ENCODE measurements around the gene SLC7A7. TPM values are rescaled to one million over a fixed set of nuclear protein-coding genes. Genes with fewer than 3 reads are reported as not detected.

Gene SLC7A7
- total and polyA plus RNA-seq, 2 of the 13 experiments (the other 11 are each of a cell fraction or from before 2014, with no cell fraction given): 0.13 to 0.63 TPM

DNA sequence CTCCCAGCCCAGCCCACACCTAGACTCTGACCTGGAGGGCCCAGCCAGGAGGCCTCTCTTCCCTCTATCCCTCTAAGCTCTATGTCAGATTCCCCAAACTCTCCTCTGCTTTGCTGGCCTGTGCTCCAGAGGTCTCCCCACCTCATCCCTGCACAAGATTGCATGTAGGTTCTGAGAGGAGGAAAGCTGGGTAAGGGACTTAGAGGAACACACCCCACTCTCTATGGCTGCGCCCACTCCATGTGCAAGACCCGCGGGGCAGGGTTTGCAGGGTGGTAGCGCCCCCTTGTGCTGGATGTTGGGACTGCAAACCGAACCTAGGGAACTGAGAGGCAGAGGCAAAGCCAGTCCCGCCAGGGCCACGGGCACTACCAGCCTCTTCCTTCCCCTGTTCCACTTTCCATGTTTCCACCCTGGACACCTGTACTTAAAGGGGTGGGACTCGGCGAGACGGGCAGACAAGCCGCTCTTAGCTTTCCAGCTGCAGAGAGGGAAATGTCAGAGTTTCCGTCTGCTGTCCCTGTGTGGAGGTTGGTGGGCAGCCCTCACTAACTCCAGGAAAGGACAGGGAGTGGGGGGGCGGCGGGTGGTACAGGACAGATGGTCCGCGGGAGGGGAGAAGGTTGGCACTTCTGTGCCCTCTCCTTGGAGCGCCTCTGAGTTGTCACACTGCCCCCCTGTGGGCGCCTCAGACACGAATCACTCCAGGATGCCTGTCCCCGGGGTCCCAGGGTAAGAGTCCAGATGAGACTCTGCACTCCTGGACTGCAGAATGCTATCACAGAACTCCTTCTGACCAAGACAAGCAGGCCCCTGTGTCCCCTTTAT, 37.9 kb upstream of the SLC7A7 start (continued):
- TF ChIP-seq IRX3 (CRISPR knock-in tag; IDR thresholded peaks at IDR 0.05; ENCODE audit: borderline replicate concordance, low read depth) (no peak; the same call in 1 of the 2 replicates), ZNF235 (CRISPR knock-in tag; IDR thresholded peaks at IDR 0.05; ENCODE audit: borderline replicate concordance) (peak; percentile 58; the same call in 1 of the 2 replicates), POLR2G (IDR thresholded peaks at IDR 0.05; ENCODE audit: low read depth, low read length) (no peak), ZNF160 (CRISPR knock-in tag; IDR thresholded peaks at IDR 0.05) (peak; percentile 79; the same call in 1 of the 2 replicates), ZIK1 (CRISPR knock-in tag; IDR thresholded peaks at IDR 0.05; ENCODE audit: borderline replicate concordance, low read depth) (peak; percentile 92; the same call in 1 of the 2 replicates), ETV6 (CRISPR knock-in tag; conservative IDR thresholded peaks at IDR 0.05) (peak; percentile 75), PAWR (CRISPR knock-in tag; IDR thresholded peaks at IDR 0.05; ENCODE audit: borderline replicate concordance) (no peak), TCF7L2 (IDR thresholded peaks at IDR 0.05; ENCODE audit: low read depth, low read length) (no peak), TEAD2 (CRISPR knock-in tag; IDR thresholded peaks at IDR 0.05) (no peak), ZBTB14 (CRISPR knock-in tag; IDR thresholded peaks at IDR 0.05) (no peak), ZNF207 (IDR thresholded peaks at IDR 0.05; ENCODE audit: borderline replicate concordance) (no peak), PAXIP1 (CRISPR knock-in tag; conservative IDR thresholded peaks at IDR 0.05) (peak; percentile 75), DMTF1 (CRISPR knock-in tag; IDR thresholded peaks at IDR 0.05) (no peak), GMEB1 (CRISPR knock-in tag; IDR thresholded peaks at IDR 0.05; ENCODE audit: borderline replicate concordance) (peak; percentile 51; the same call in 1 of the 2 replicates)
- TF ChIP-seq, protein P1, sequence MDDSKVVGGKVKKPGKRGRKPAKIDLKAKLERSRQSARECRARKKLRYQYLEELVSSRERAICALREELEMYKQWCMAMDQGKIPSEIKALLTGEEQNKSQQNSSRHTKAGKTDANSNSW (CRISPR knock-in tag; IDR thresholded peaks at IDR 0.05; ENCODE audit: borderline replicate concordance): peak; percentile 65; the same call in 1 of the 2 replicates
- TF ChIP-seq, protein P2, sequence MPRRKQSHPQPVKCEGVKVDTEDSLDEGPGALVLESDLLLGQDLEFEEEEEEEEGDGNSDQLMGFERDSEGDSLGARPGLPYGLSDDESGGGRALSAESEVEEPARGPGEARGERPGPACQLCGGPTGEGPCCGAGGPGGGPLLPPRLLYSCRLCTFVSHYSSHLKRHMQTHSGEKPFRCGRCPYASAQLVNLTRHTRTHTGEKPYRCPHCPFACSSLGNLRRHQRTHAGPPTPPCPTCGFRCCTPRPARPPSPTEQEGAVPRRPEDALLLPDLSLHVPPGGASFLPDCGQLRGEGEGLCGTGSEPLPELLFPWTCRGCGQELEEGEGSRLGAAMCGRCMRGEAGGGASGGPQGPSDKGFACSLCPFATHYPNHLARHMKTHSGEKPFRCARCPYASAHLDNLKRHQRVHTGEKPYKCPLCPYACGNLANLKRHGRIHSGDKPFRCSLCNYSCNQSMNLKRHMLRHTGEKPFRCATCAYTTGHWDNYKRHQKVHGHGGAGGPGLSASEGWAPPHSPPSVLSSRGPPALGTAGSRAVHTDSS (CRISPR knock-in tag; conservative IDR thresholded peaks at IDR 0.05): no peak

Data from HepG2 (cell line).